ENCODE data around the gene PIK3R4.

The PIK3R4 gene

DNA sequence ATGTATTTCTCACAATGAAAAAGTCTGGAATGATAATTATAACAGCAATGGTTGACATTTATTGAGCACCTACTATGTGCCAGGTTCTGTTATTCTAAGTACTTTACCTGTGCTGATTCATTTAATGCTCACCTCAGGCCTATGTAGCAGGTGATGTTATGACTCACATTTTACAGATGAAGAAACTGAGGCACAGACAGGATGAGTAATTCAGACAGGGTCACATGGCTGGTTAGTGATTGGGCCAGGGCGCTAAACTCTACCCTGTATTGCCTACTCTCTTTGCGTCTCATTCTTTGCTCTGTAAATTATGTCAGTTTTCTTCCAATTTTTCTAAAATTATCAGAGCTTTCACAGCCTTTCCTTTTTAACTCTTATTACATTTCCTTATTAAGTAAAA is 98.3 kb downstream of the PIK3R4 start:
- H3K9me3 ChIP-seq (ENCODE audit: control insufficient read depth, low read length), result no peaks in the 10 kb centered on the region
- H3K27me3 ChIP-seq (ENCODE audit: control insufficient read depth, insufficient read depth, low read length), result no peaks in the 10 kb centered on the region
- H3K4me3 ChIP-seq (ENCODE audit: low read length), result no peak overlapping the region
- H3K36me3 ChIP-seq (ENCODE audit: control insufficient read depth, insufficient read depth, low read length), result no peaks in the 10 kb centered on the region
- H3K4me1 ChIP-seq (ENCODE audit: control insufficient read depth, insufficient read depth, low read length), result no peaks in the 10 kb centered on the region
- H3K9ac ChIP-seq (ENCODE audit: low read length), result no peak overlapping the region

GRCh38 chr3:130645261-130645660 is 101.4 kb downstream of the PIK3R4 start:
- no peaks in the 10 kb centered on the region for H3K27me3 ChIP-seq (ENCODE audit: control insufficient read depth, insufficient read depth, low read length)
- H3K4me3 ChIP-seq (ENCODE audit: low read length), result no peak overlapping the region
- H3K4me1 ChIP-seq (ENCODE audit: control insufficient read depth, insufficient read depth, low read length), result no peaks in the 10 kb centered on the region
- no peaks in the 10 kb centered on the region for H3K36me3 ChIP-seq (ENCODE audit: control insufficient read depth, insufficient read depth, low read length)
- no peak overlapping the region for H3K9ac ChIP-seq (ENCODE audit: low read length)
- no peaks in the 10 kb centered on the region for H3K9me3 ChIP-seq (ENCODE audit: control insufficient read depth, low read length)

GRCh38 chr3:130644628-130645253 is 101.9 kb downstream of the PIK3R4 start:
- H3K36me3 ChIP-seq (ENCODE audit: control insufficient read depth, insufficient read depth, low read length), result no peaks in the 10 kb centered on the region
- no peak overlapping the region for H3K9ac ChIP-seq (ENCODE audit: low read length)
- no peak overlapping the region for H3K4me3 ChIP-seq (ENCODE audit: low read length)
- no peaks in the 10 kb centered on the region for H3K27me3 ChIP-seq (ENCODE audit: control insufficient read depth, insufficient read depth, low read length)
- no peaks in the 10 kb centered on the region for H3K9me3 ChIP-seq (ENCODE audit: control insufficient read depth, low read length)
- H3K4me1 ChIP-seq (ENCODE audit: control insufficient read depth, insufficient read depth, low read length), result no peaks in the 10 kb centered on the region

DNA sequence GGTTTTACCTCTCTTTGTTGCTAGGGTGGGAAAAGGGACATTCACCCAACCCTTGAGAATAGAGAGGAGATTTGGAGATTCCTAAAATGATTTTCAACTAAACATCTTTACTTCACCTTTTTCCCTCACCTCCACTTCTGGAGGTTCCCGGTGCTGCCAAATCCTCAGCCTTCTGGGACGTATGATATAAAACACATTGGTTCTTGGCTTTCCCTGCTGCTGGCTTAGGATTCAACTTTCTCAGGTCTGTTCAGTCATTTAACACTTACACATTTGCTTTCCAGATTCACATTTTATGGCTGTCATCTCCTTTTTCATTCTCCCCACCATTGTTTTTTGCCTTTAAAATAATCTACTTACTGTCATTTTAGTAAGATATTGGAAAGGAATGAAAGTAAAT is 106.6 kb downstream of the PIK3R4 start:
- Histone ChIP-seq H3K4me3 (ENCODE audit: low read length) (no peak overlapping the region), H3K27me3 (ENCODE audit: control insufficient read depth, insufficient read depth, low read length) (no peaks in the 10 kb centered on the region), H3K4me1 (ENCODE audit: control insufficient read depth, insufficient read depth, low read length) (no peaks in the 10 kb centered on the region), H3K36me3 (ENCODE audit: control insufficient read depth, insufficient read depth, low read length) (no peaks in the 10 kb centered on the region), H3K9me3 (ENCODE audit: control insufficient read depth, low read length) (no peaks in the 10 kb centered on the region), H3K9ac (ENCODE audit: low read length) (no peak overlapping the region)

DNA sequence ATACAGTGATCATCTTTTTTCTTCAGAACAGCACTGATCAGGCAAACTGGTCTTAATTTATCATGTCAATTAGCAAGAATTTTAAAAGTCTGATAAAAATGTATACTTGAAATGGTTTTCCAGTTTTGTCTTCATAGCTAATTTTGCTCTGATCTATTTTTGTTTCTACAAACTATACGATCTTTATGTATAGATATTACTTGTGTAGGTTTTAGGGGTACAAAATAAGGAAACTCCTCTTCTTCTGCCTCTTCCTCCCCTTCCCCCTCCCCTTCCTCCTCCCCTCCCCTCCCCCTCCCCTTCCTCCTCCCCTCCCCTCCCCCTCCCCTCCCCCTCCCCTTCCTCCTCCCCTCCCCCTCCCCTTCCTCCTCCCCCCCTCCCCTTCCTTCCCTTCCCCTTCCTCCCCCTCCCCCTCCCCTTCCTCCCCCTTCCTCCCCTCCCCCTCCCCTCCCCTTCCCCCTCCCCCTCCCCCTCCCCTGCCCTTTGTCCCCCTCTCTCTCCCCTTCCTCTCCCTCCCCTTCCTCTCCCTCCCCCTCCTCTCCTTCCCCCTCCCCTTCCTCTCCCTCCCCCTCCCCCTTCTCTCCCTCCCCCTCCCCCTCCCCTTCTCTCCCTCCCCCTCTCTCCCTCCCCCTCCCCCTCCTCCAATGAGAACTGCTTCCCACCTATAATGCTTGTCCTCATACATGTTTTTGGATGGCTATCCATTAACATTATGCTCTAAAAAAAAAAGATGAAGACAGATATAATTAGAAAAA is 110.0 kb downstream of the PIK3R4 start:
- Histone ChIP-seq H3K27me3 (ENCODE audit: control insufficient read depth, insufficient read depth, low read length) (no peaks in the 10 kb centered on the region), H3K9me3 (ENCODE audit: control insufficient read depth, low read length) (no peaks in the 10 kb centered on the region), H3K9ac (ENCODE audit: low read length) (no peak overlapping the region), H3K4me3 (ENCODE audit: low read length) (no peak overlapping the region), H3K4me1 (ENCODE audit: control insufficient read depth, insufficient read depth, low read length) (no peaks in the 10 kb centered on the region), H3K36me3 (ENCODE audit: control insufficient read depth, insufficient read depth, low read length) (no peaks in the 10 kb centered on the region)

- Histone ChIP-seq H3K36me3 (ENCODE audit: control insufficient read depth, insufficient read depth, low read length) (no peaks in the 10 kb centered on the region), H3K9ac (ENCODE audit: low read length) (no peak overlapping the region), H3K4me3 (ENCODE audit: low read length) (no peak overlapping the region), H3K4me1 (ENCODE audit: control insufficient read depth, insufficient read depth, low read length) (no peaks in the 10 kb centered on the region), H3K27me3 (ENCODE audit: control insufficient read depth, insufficient read depth, low read length) (no peaks in the 10 kb centered on the region), H3K9me3 (ENCODE audit: control insufficient read depth, low read length) (no peaks in the 10 kb centered on the region)
Observed at GRCh38 chr3:130635978-130636377, 110.7 kb downstream of the PIK3R4 start.

GRCh38 chr3:130635285-130635684 is 111.3 kb downstream of the PIK3R4 start:
- Histone ChIP-seq H3K4me1 (ENCODE audit: control insufficient read depth, insufficient read depth, low read length) (no peaks in the 10 kb centered on the region), H3K9ac (ENCODE audit: low read length) (no peak overlapping the region), H3K4me3 (ENCODE audit: low read length) (no peak overlapping the region), H3K27me3 (ENCODE audit: control insufficient read depth, insufficient read depth, low read length) (no peaks in the 10 kb centered on the region), H3K9me3 (ENCODE audit: control insufficient read depth, low read length) (no peaks in the 10 kb centered on the region), H3K36me3 (ENCODE audit: control insufficient read depth, insufficient read depth, low read length) (no peaks in the 10 kb centered on the region)
